HEK293 (cell line): Measurements from ENCODE around the gene ELF1.

Source experiments
- MEIS1 ChIP-seq: sonication (generic); formaldehyde crosslinking; IDR thresholded peaks from 2 replicates; pipeline ENCODE4 v1.8.1; 2022; ENCODE audit warnings: missing genetic modification reagents, mild to moderate bottlenecking, borderline replicate concordance
- ZNF280D ChIP-seq: fragments of 450-650 bp; formaldehyde crosslinking; IDR thresholded peaks from 2 replicates; pipeline ENCODE4 v1.5.1; 2016; ENCODE audit warnings: missing biosample characterization, missing genetic modification characterization

GRCh38 chr13:40927929-40928328, 91.2 kb downstream of the ELF1 start:
- TF ChIP-seq MEIS1 (CRISPR knock-in tag): no peak
- no peak for TF ChIP-seq ZNF280D
